ENCODE data around the gene SH2D1A. TPM values are rescaled to one million over a fixed set of nuclear protein-coding genes. Genes with fewer than 3 reads are reported as not detected.

SH2D1A gene
- total RNA-seq, 1 donor from 2014 or later: not detected

DNA sequence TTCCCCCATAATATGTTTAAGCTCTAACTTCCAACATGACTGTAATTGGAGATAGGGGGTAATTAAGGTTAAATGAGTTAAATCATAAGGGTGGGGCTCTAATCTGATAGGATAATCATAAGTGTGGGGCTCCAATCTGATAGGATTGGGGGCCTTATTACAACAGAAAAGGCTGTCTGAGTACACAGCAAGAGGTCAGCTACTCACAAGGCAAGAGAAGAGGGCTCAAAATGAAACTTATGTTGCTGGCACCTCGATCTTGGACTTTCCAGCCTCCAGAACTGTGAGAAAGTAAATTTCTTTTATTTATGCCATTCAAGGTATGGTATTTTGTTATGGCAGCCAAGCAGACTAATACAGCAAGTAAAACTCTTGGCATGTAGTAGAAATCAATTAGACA, 16.4 kb downstream of the SH2D1A start:
- Histone ChIP-seq H3K79me2 (ENCODE audit: low read depth) (no peaks in the 10 kb centered on the region), H3K36me3 (no peaks in the 10 kb centered on the region), H3K4me3 (no peak overlapping the region), H3K4me2 (no peak overlapping the region), H3K9me3 (ENCODE audit: low read depth) (peaks cover 3% of the 10 kb centered on the region), H3K27ac (no peak overlapping the region), H3K4me1 (no peaks in the 10 kb centered on the region), H2AFZ (replicated peaks) (no peak overlapping the region), H3K27me3 (no peaks in the 10 kb centered on the region), H4K20me1 (ENCODE audit: low read depth) (no peaks in the 10 kb centered on the region), H3K9ac (no peak overlapping the region), H3F3A (ENCODE audit: low read depth) (no peaks in the 10 kb centered on the region)
- Mint-ChIP-seq H3K4me3 (no peak overlapping the region), H3K9me3 (peaks cover 2% of the 10 kb centered on the region), H3K27me3 (ENCODE audit: insufficient read depth, low read depth) (no peaks in the 10 kb centered on the region), H3K4me1 (no peaks in the 10 kb centered on the region), H3K36me3 (no peaks in the 10 kb centered on the region), H3K27ac (no peak overlapping the region)
- no peak for TF ChIP-seq EZH2phosphoT487 (IDR thresholded peaks at IDR 0.05)
- no peak for DNase-seq (ENCODE audit: low spot score)

DNA sequence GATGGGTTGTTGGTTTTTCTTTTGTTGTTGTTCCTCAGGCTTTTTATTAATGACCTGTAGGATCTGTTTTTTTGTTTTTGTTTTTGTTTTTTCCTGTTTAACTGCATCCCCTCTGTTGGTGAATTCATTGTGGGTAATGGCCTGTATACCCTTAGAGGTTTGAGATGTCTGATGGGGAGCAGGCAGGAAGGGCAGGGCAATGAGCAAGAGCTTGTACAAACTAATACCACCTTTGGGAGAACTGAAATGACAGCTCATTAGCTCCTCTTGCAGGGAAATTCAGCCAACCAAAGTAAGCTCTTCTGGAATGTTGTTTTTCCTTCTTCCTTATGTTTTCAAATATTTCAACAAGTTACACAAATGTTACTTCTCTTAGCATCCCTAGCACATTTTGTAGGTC, 23.4 kb downstream of the SH2D1A start:
- H3K9me3 Mint-ChIP-seq: no peaks in the 10 kb centered on the region
- H2AFZ ChIP-seq (replicated peaks): no peak overlapping the region
- peaks cover 2% of the 10 kb centered on the region for H3K4me1 Mint-ChIP-seq
- H3K9me3 ChIP-seq (ENCODE audit: low read depth): no peaks in the 10 kb centered on the region
- no peak overlapping the region for H3K4me3 Mint-ChIP-seq
- no peaks in the 10 kb centered on the region for H3F3A ChIP-seq (ENCODE audit: low read depth)
- no peaks in the 10 kb centered on the region for H4K20me1 ChIP-seq (ENCODE audit: low read depth)
- H3K4me1 ChIP-seq: no peaks in the 10 kb centered on the region
- H3K4me2 ChIP-seq: no peak overlapping the region
- H3K36me3 Mint-ChIP-seq: no peaks in the 10 kb centered on the region
- TF ChIP-seq EZH2 (IDR thresholded peaks at IDR 0.05) (no peak), EZH2phosphoT487 (IDR thresholded peaks at IDR 0.05) (no peak)
- TF ChIP-seq, protein P1, sequence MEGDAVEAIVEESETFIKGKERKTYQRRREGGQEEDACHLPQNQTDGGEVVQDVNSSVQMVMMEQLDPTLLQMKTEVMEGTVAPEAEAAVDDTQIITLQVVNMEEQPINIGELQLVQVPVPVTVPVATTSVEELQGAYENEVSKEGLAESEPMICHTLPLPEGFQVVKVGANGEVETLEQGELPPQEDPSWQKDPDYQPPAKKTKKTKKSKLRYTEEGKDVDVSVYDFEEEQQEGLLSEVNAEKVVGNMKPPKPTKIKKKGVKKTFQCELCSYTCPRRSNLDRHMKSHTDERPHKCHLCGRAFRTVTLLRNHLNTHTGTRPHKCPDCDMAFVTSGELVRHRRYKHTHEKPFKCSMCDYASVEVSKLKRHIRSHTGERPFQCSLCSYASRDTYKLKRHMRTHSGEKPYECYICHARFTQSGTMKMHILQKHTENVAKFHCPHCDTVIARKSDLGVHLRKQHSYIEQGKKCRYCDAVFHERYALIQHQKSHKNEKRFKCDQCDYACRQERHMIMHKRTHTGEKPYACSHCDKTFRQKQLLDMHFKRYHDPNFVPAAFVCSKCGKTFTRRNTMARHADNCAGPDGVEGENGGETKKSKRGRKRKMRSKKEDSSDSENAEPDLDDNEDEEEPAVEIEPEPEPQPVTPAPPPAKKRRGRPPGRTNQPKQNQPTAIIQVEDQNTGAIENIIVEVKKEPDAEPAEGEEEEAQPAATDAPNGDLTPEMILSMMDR (IDR thresholded peaks at IDR 0.05): no peak
- H3K27ac Mint-ChIP-seq: no peak overlapping the region
- no peaks in the 10 kb centered on the region for H3K27me3 Mint-ChIP-seq (ENCODE audit: insufficient read depth, low read depth)
- no peaks in the 10 kb centered on the region for H3K79me2 ChIP-seq (ENCODE audit: low read depth)
- no peak overlapping the region for H3K9ac ChIP-seq
- no peaks in the 10 kb centered on the region for H3K27me3 ChIP-seq
- H3K36me3 ChIP-seq: no peaks in the 10 kb centered on the region
- no peak overlapping the region for H3K4me3 ChIP-seq
- DNase-seq (ENCODE audit: low spot score): no peak
- no peak overlapping the region for H3K27ac ChIP-seq

DNA sequence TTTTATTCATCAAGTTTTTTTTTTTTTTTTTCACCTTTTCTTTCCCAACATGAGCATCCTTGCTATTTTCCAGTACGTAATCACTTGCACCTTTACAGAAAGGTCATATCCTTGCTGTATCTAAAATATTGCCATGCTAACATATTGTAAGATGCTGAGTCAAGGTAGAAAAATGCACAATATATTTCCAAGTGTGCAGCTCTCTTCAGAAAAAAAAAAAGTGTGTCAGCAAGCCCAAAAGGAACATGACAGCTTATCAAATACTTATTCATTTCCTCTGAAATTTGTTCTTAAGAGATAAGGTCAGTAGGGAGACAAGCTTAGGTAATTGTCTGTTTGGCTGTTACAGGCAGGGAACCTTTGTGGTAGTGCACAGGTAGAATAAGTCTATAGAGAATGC, 27.0 kb downstream of the SH2D1A start:
- Histone ChIP-seq H2AFZ (replicated peaks) (no peak overlapping the region), H3K27ac (no peak overlapping the region), H3K4me2 (no peak overlapping the region), H3F3A (ENCODE audit: low read depth) (no peaks in the 10 kb centered on the region), H3K27me3 (no peaks in the 10 kb centered on the region), H3K9ac (no peak overlapping the region), H3K36me3 (no peaks in the 10 kb centered on the region), H3K9me3 (ENCODE audit: low read depth) (no peaks in the 10 kb centered on the region), H4K20me1 (ENCODE audit: low read depth) (no peaks in the 10 kb centered on the region), H3K79me2 (ENCODE audit: low read depth) (no peaks in the 10 kb centered on the region), H3K4me1 (no peaks in the 10 kb centered on the region), H3K4me3 (no peak overlapping the region)
- Mint-ChIP-seq H3K4me3 (no peak overlapping the region), H3K36me3 (no peaks in the 10 kb centered on the region), H3K27ac (no peak overlapping the region), H3K9me3 (no peaks in the 10 kb centered on the region), H3K4me1 (peaks cover 2% of the 10 kb centered on the region), H3K27me3 (ENCODE audit: insufficient read depth, low read depth) (no peaks in the 10 kb centered on the region)
- no peak for DNase-seq (ENCODE audit: low spot score)
- TF ChIP-seq EZH2 (IDR thresholded peaks at IDR 0.05) (no peak), EZH2phosphoT487 (IDR thresholded peaks at IDR 0.05) (no peak)
- TF ChIP-seq, protein P1 (IDR thresholded peaks at IDR 0.05): no peak

DNA sequence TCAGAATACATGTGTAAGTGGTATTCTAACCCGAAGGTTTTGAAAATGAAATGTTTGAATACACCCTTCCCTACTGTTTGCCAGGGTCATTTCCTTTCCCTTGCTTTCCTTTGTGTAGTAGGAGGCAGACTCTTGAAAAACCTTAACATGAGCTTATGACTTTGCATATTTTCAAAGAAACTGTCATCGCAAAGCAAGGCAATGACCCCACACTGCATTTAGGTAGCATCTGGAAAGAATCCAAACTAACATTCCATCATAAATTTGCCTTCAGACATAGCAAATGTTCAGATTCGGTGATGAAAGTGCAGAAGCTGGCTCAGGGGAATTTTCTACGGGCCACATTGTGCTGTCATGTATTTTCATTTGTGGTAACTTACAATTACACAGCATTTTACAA, 32.3 kb downstream of the SH2D1A start:
- TF ChIP-seq EZH2phosphoT487 (IDR thresholded peaks at IDR 0.05) (no peak), EZH2 (IDR thresholded peaks at IDR 0.05) (no peak)
- TF ChIP-seq, protein P1 (IDR thresholded peaks at IDR 0.05): no peak
- no peaks in the 10 kb centered on the region for H3K36me3 ChIP-seq
- Mint-ChIP-seq H3K4me3 (no peak overlapping the region), H3K9me3 (no peaks in the 10 kb centered on the region), H3K27me3 (ENCODE audit: insufficient read depth, low read depth) (peaks cover 5% of the 10 kb centered on the region), H3K27ac (no peak overlapping the region), H3K4me1 (peaks cover 5% of the 10 kb centered on the region), H3K36me3 (no peaks in the 10 kb centered on the region)
- no peaks in the 10 kb centered on the region for H3F3A ChIP-seq (ENCODE audit: low read depth)
- H3K4me2 ChIP-seq: no peak overlapping the region
- H3K79me2 ChIP-seq (ENCODE audit: low read depth): no peaks in the 10 kb centered on the region
- H3K4me1 ChIP-seq: no peaks in the 10 kb centered on the region
- no peak for DNase-seq (ENCODE audit: low spot score)
- H4K20me1 ChIP-seq (ENCODE audit: low read depth): no peaks in the 10 kb centered on the region
- H3K9ac ChIP-seq: no peak overlapping the region
- no peak overlapping the region for H3K4me3 ChIP-seq
- H3K27ac ChIP-seq: no peak overlapping the region
- no peaks in the 10 kb centered on the region for H3K9me3 ChIP-seq (ENCODE audit: low read depth)
- H2AFZ ChIP-seq (replicated peaks): no peak overlapping the region
- no peaks in the 10 kb centered on the region for H3K27me3 ChIP-seq
